Measurements from ENCODE around the gene ACTR3. TPM values are rescaled to one million over a fixed set of nuclear protein-coding genes. Genes with fewer than 3 reads are reported as not detected.

The ACTR3 gene
- total and polyA plus RNA-seq, 2 donors (not counting 1 experiment from before 2014, with no cell fraction given): 64.3 to 249 TPM

DNA sequence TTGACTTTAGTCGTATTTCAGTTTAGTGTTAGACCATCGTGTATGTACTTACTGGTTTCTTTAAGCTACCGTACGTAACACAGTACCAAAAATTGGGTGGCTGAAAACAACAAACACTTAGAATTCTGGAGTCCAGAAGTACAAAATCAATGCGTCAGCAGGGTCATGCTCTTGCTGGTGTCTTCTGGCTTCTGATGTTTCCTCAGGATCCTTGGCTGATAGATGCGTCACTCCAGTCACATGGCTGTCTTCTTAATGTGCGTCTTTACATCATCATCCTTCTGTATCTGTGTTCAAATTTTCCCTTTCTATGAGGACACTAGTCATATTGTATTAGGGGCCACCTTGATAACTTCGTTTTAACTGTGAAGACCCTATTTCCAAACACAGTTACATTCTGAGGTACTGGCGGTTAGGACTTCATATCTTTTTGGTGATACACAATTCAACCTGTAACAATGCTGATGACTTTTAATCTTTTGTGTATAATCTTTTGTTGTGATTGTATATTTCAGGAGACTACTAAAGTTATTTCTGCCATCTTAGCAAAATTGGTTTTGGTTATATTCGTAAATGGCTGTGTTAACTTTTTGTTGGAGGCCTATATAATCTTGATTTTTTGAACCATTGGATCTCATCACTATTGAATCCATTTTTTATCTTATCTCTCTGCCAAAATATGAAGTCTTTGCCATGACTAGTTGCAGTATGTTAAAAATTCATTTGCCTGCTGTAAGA is 25.4 kb downstream of the ACTR3 start:
- ATAC-seq (ENCODE audit: low read depth) (no peak), DNase-seq (no peak)
- H3K27me3 Mint-ChIP-seq: no peaks in the 10 kb centered on the region
- Histone ChIP-seq H3K4me3 (ENCODE audit: control extremely low read depth in 1 of 5, extremely low read depth in 1 of 5, insufficient read depth in 1 of 5, low read depth in 2 of 5, low read length in 4 of 5) (no peak overlapping the region), H4K20me1 (ENCODE audit: control insufficient read depth, insufficient read depth, low read length, poor library complexity, severe bottlenecking) (peaks cover 62% of the 10 kb centered on the region), H2AFZ (ENCODE audit: insufficient read depth, low read depth, low read length, poor library complexity, severe bottlenecking) (no peak overlapping the region), H3K4me1 (ENCODE audit: control insufficient read depth in 2 of 2, insufficient read depth in 2 of 2, low read length in 2 of 2) (peaks cover 9 to 13% of the 10 kb centered on the region in 2 donors), H3K9me3 (ENCODE audit: control extremely low read depth in 1 of 3, control insufficient read depth in 2 of 3, insufficient read depth in 1 of 3, low read length in 2 of 3) (peaks cover 0 to 3% (median 0%) of the 10 kb centered on the region in 3 donors), H3K79me2 (ENCODE audit: control insufficient read depth, insufficient read depth, low read length) (peaks cover 100% of the 10 kb centered on the region), H3K27ac (ENCODE audit: low read length in 2 of 2) (peak overlapping the region in 1 of 2 donors; percentile 24), H3K27me3 (replicated peaks in 1 of 4; ENCODE audit: control extremely low read depth in 1 of 4, control insufficient read depth in 3 of 4, insufficient read depth in 4 of 4, low read length in 3 of 4) (no peaks in the 10 kb centered on the region), H3K4me2 (replicated peaks; ENCODE audit: low read depth, low read length, poor library complexity, severe bottlenecking) (no peak overlapping the region), H3K9ac (ENCODE audit: low read length) (no peak overlapping the region), H3K36me3 (replicated peaks in 1 of 2; ENCODE audit: control extremely low read depth in 1 of 2, control insufficient read depth in 1 of 2, extremely low read depth in 1 of 2, insufficient read depth in 2 of 2, low read length in 1 of 2) (peaks cover 12 to 57% of the 10 kb centered on the region in 2 experiments)
- ChIA-PET POLR2A (no interaction called here), CTCF (no interaction called here)
- 76% methylated on average over 5 of the region's 10 CpGs for WGBS (ENCODE audit: insufficient coverage)
- H3K27ac Mint-ChIP-seq: peak overlapping the region; percentile 39
- H3K9me3 Mint-ChIP-seq (ENCODE audit: insufficient read depth): no peaks in the 10 kb centered on the region
- TF ChIP-seq, protein P1, sequence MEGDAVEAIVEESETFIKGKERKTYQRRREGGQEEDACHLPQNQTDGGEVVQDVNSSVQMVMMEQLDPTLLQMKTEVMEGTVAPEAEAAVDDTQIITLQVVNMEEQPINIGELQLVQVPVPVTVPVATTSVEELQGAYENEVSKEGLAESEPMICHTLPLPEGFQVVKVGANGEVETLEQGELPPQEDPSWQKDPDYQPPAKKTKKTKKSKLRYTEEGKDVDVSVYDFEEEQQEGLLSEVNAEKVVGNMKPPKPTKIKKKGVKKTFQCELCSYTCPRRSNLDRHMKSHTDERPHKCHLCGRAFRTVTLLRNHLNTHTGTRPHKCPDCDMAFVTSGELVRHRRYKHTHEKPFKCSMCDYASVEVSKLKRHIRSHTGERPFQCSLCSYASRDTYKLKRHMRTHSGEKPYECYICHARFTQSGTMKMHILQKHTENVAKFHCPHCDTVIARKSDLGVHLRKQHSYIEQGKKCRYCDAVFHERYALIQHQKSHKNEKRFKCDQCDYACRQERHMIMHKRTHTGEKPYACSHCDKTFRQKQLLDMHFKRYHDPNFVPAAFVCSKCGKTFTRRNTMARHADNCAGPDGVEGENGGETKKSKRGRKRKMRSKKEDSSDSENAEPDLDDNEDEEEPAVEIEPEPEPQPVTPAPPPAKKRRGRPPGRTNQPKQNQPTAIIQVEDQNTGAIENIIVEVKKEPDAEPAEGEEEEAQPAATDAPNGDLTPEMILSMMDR (IDR thresholded peaks at IDR 0.05): no peak
- TF ChIP-seq EZH2 (IDR thresholded peaks at IDR 0.05; ENCODE audit: borderline replicate concordance, insufficient read depth, low read depth, low read length, poor library complexity, severe bottlenecking): no peak
- H3K4me3 Mint-ChIP-seq: no peak overlapping the region
- intact Hi-C loops (cut with micrococcal nuclease): no loop called here
- H3K4me1 Mint-ChIP-seq: peaks cover 55% of the 10 kb centered on the region

DNA sequence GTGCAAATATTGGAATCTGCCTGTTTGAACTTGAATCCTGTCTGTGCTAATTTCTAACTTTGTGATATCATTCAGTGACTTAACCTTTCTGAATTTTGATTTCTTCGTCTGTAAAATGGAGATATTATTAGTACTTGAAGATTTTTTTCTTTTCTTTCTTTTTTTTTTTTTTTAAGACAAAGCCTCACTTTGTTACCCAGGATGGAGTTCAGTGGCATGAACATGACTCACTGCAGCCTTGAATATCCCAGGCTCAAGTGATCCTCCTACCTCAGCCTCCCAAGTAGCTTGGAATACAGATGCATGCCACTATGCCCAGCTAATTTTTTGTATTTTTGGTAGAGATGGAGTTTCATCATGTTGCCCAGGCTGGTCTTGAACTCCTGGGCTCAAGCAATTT is 28.3 kb downstream of the ACTR3 start:
- Histone ChIP-seq H3K4me3 (ENCODE audit: control extremely low read depth in 1 of 5, extremely low read depth in 1 of 5, insufficient read depth in 1 of 5, low read depth in 2 of 5, low read length in 4 of 5) (no peak overlapping the region), H3K9me3 (ENCODE audit: control extremely low read depth in 1 of 3, control insufficient read depth in 2 of 3, insufficient read depth in 1 of 3, low read length in 2 of 3) (no peaks in the 10 kb centered on the region), H4K20me1 (ENCODE audit: control insufficient read depth, insufficient read depth, low read length, poor library complexity, severe bottlenecking) (peaks cover 47% of the 10 kb centered on the region), H3K79me2 (ENCODE audit: control insufficient read depth, insufficient read depth, low read length) (peaks cover 100% of the 10 kb centered on the region), H3K27ac (ENCODE audit: low read length in 2 of 2) (peak overlapping the region in 1 of 2 donors; percentile 38), H3K36me3 (replicated peaks in 1 of 2; ENCODE audit: control extremely low read depth in 1 of 2, control insufficient read depth in 1 of 2, extremely low read depth in 1 of 2, insufficient read depth in 2 of 2, low read length in 1 of 2) (peaks cover 17 to 68% of the 10 kb centered on the region in 2 experiments), H3K27me3 (replicated peaks in 1 of 4; ENCODE audit: control extremely low read depth in 1 of 4, control insufficient read depth in 3 of 4, insufficient read depth in 4 of 4, low read length in 3 of 4) (no peaks in the 10 kb centered on the region), H3K9ac (ENCODE audit: low read length) (no peak overlapping the region), H3K4me2 (replicated peaks; ENCODE audit: low read depth, low read length, poor library complexity, severe bottlenecking) (no peak overlapping the region), H2AFZ (ENCODE audit: insufficient read depth, low read depth, low read length, poor library complexity, severe bottlenecking) (no peak overlapping the region), H3K4me1 (ENCODE audit: control insufficient read depth in 2 of 2, insufficient read depth in 2 of 2, low read length in 2 of 2) (peaks cover 13 to 26% of the 10 kb centered on the region in 2 donors)
- TF ChIP-seq EZH2 (IDR thresholded peaks at IDR 0.05; ENCODE audit: borderline replicate concordance, insufficient read depth, low read depth, low read length, poor library complexity, severe bottlenecking): no peak
- TF ChIP-seq, protein P1 (IDR thresholded peaks at IDR 0.05): no peak
- CTCF ChIA-PET: no interaction called here
- ATAC-seq (ENCODE audit: low read depth): no peak
- no peaks in the 10 kb centered on the region for H3K9me3 Mint-ChIP-seq (ENCODE audit: insufficient read depth)
- no peak overlapping the region for H3K4me3 Mint-ChIP-seq
- H3K27ac Mint-ChIP-seq: peak overlapping the region; percentile 5
- POLR2A ChIA-PET: no interaction called here
- intact Hi-C loops (cut with micrococcal nuclease): no loop called here
- no peak for DNase-seq
- peaks cover 44% of the 10 kb centered on the region for H3K4me1 Mint-ChIP-seq
- WGBS (ENCODE audit: insufficient coverage): no CpG with 5 or more reads among the region's 1 CpG
- no peaks in the 10 kb centered on the region for H3K27me3 Mint-ChIP-seq
